Esophagus muscularis mucosa (tissue), 4 donors: Measurements from ENCODE around the gene TMEM9. TPM values are rescaled to one million over a fixed set of nuclear protein-coding genes. Genes with fewer than 3 reads are reported as not detected.

Experiments
- DNase-seq: peaks from one replicate; pipeline ENCODE4 v3.0.0-alpha.2; 2017; ENCODE audit errors: extremely low spot score
- H3K27ac ChIP-seq, 4 donors: fragments of 200-600 bp; sonication (generic); replicated peaks in 1 of 4; 1 replicate in 3 of 4; 2 replicates in 1 of 4; pipeline ENCODE4 v1.5.1; 2016 to 2019; ENCODE audit warnings: mild to moderate bottlenecking in 1 of 4
- H3K27me3 ChIP-seq, 4 donors: fragments of 200-600 bp; sonication (generic); one replicate each; pipeline versions ENCODE4 v1.5.1 to v1.6.0; 2016 to 2019
- H3K36me3 ChIP-seq, 4 donors: fragments of 200-600 bp; sonication (generic); one replicate each; pipeline ENCODE4 v1.5.1; 2016 to 2019
- H3K4me1 ChIP-seq, 4 donors: fragments of 200-600 bp; sonication (generic); one replicate each; pipeline ENCODE4 v1.5.1; 2016 to 2019
- H3K4me3 ChIP-seq, 4 donors: fragments of 200-600 bp; sonication (generic); 1 replicate in 2 of 4; 2 replicates in 2 of 4; pipeline ENCODE4 v1.5.1; 2016 to 2019; ENCODE audit warnings: mild to moderate bottlenecking in 4 of 4, moderate library complexity in 1 of 4
- H3K9me3 ChIP-seq, 4 donors: fragments of 200-600 bp; sonication (generic); 1 replicate in 3 of 4; 2 replicates in 1 of 4; pipeline ENCODE4 v1.5.1; 2016 to 2019
- CTCF ChIP-seq, 3 experiments: fragments of 200-600 bp in 2 of 3; fragments of 450-650 bp in 1 of 3; sonication (generic) in 2 of 3; IDR thresholded peaks; one replicate each; pipeline ENCODE4 v1.5.1; 2017 to 2019; ENCODE audit warnings: antibody characterized with exemption in 3 of 3, mild to moderate bottlenecking in 2 of 3, moderate library complexity in 1 of 3
- EP300 ChIP-seq: sonication (generic); formaldehyde crosslinking; IDR thresholded peaks from one replicate; pipeline ENCODE4 v1.6.1; 2017; ENCODE audit warnings: antibody characterized with exemption
- POLR2A ChIP-seq: fragments of 450-650 bp; IDR thresholded peaks from one replicate; pipeline ENCODE4 v1.6.1; 2017; ENCODE audit warnings: antibody characterized with exemption, moderate library complexity, mild to moderate bottlenecking, low read depth
- POLR2AphosphoS5 ChIP-seq, 2 donors: sonication (generic); formaldehyde crosslinking; IDR thresholded peaks; one replicate each; pipeline ENCODE4 v1.6.1; 2017; ENCODE audit warnings: antibody characterized with exemption in 2 of 2
- WGBS: methylation state at CpG from one replicate; pipeline ENCODE4 v1.1.5; 2018; 5-methylcytosine and 5-hydroxymethylcytosine counted together
- intact Hi-C: fragments of 100-400 bp; cut with DNase I; formaldehyde crosslinking; loops from one replicate; pipeline ENCODE4 v1.15.1; 2023
- total RNA-seq, 4 donors: library from RNA; depleted of rRNA; stranded (reverse); fragments of >200 nt; gene quantifications; one replicate each; pipeline versions ENCODE4 v1.1.0 to v1.2.1, GENCODE V29; 2016

TMEM9 gene
- total RNA-seq, 4 donors from 2014 or later = 40.1 to 56.1 (median 49.5) TPM

- TF ChIP-seq POLR2AphosphoS5 (IDR thresholded peaks at IDR 0.05) (no peak), POLR2A (no peak), EP300 (no peak), CTCF (IDR thresholded peaks at IDR 0.05) (no peak)
- intact Hi-C loops = no loop called here
- WGBS = 84% methylated on average over 16 of the region's 18 CpGs
- peaks cover 0 to 3% (median 0%) of the 10 kb centered on the region in 4 donors for H3K4me1 ChIP-seq
- DNase-seq = no peak
- H3K9me3 ChIP-seq = no peaks in the 10 kb centered on the region
- H3K27me3 ChIP-seq = peaks cover 0 to 14% (median 0%) of the 10 kb centered on the region in 4 donors
- no peak overlapping the region for H3K27ac ChIP-seq
- H3K36me3 ChIP-seq = no peaks in the 10 kb centered on the region
- no peak overlapping the region for H3K4me3 ChIP-seq
Measured at GRCh38 chr1:201191653-201192260, 37.5 kb upstream of the TMEM9 start.

GRCh38 chr1:201190624-201191051 is 36.4 kb upstream of the TMEM9 start, which contains the start of gene IGFN1:
TSS of gene IGFN1 (plus strand) at chr1:201190824. CDS start at chr1:201193294, 2,470 bp downstream.
- Histone ChIP-seq H3K36me3 (no peaks in the 10 kb centered on the region), H3K4me1 (peaks cover 0 to 3% (median 0%) of the 10 kb centered on the region in 4 donors), H3K27ac (no peak within 1 kb of the TSS), H3K4me3 (no peak within 1 kb of the TSS), H3K27me3 (peaks cover 0 to 14% (median 0%) of the 10 kb centered on the region in 4 donors), H3K9me3 (no peaks in the 10 kb centered on the region)
- no peak for TF ChIP-seq POLR2AphosphoS5 (IDR thresholded peaks at IDR 0.05)
- no peak for TF ChIP-seq EP300
- TF ChIP-seq CTCF (IDR thresholded peaks at IDR 0.05) = no peak
- TF ChIP-seq POLR2A = no peak
- WGBS = 50% methylated on average over 7 of the region's 9 CpGs
- DNase-seq = no peak
- intact Hi-C loops = no loop called here

- H3K4me1 ChIP-seq = peaks cover 0 to 3% (median 0%) of the 10 kb centered on the region in 4 donors
- no peak for DNase-seq
- H3K36me3 ChIP-seq = no peaks in the 10 kb centered on the region
- intact Hi-C loops = no loop called here
- peaks cover 0 to 14% (median 0%) of the 10 kb centered on the region in 4 donors for H3K27me3 ChIP-seq
- no peak overlapping the region for H3K4me3 ChIP-seq
- WGBS = 79% methylated on average over 6 of the region's 6 CpGs
- H3K27ac ChIP-seq = no peak overlapping the region
- TF ChIP-seq CTCF (IDR thresholded peaks at IDR 0.05) (no peak), POLR2A (no peak), POLR2AphosphoS5 (IDR thresholded peaks at IDR 0.05) (no peak), EP300 (no peak)
- H3K9me3 ChIP-seq = no peaks in the 10 kb centered on the region
Measured at GRCh38 chr1:201190005-201190404, 35.7 kb upstream of the TMEM9 start.

GRCh38 chr1:201189085-201189484 is 34.8 kb upstream of the TMEM9 start:
- DNase-seq = no peak
- no peaks in the 10 kb centered on the region for H3K9me3 ChIP-seq
- H3K4me3 ChIP-seq = no peak overlapping the region
- no peak for TF ChIP-seq EP300
- no peak for TF ChIP-seq CTCF (IDR thresholded peaks at IDR 0.05)
- TF ChIP-seq POLR2AphosphoS5 (IDR thresholded peaks at IDR 0.05) = no peak
- no peak for TF ChIP-seq POLR2A
- H3K27ac ChIP-seq = no peak overlapping the region
- peaks cover 0 to 3% (median 0%) of the 10 kb centered on the region in 4 donors for H3K4me1 ChIP-seq
- 93% methylated on average over 2 of the region's 2 CpGs for WGBS
- peaks cover 0 to 14% (median 0%) of the 10 kb centered on the region in 4 donors for H3K27me3 ChIP-seq
- no peaks in the 10 kb centered on the region for H3K36me3 ChIP-seq
- intact Hi-C loops = no loop called here

- intact Hi-C loops = no loop called here
- Histone ChIP-seq H3K4me1 (no peaks in the 10 kb centered on the region), H3K27me3 (peaks cover 0 to 8% (median 0%) of the 10 kb centered on the region in 4 donors), H3K9me3 (no peaks in the 10 kb centered on the region), H3K27ac (no peak overlapping the region), H3K4me3 (no peak overlapping the region), H3K36me3 (no peaks in the 10 kb centered on the region)
- TF ChIP-seq POLR2A (no peak), CTCF (IDR thresholded peaks at IDR 0.05) (no peak), POLR2AphosphoS5 (IDR thresholded peaks at IDR 0.05) (no peak), EP300 (no peak)
- DNase-seq = no peak
- WGBS = 81% methylated on average over 3 of the region's 3 CpGs
Measured at GRCh38 chr1:201186192-201186591, 31.9 kb upstream of the TMEM9 start.
